ENCODE data around the gene SOCS4.

DNA sequence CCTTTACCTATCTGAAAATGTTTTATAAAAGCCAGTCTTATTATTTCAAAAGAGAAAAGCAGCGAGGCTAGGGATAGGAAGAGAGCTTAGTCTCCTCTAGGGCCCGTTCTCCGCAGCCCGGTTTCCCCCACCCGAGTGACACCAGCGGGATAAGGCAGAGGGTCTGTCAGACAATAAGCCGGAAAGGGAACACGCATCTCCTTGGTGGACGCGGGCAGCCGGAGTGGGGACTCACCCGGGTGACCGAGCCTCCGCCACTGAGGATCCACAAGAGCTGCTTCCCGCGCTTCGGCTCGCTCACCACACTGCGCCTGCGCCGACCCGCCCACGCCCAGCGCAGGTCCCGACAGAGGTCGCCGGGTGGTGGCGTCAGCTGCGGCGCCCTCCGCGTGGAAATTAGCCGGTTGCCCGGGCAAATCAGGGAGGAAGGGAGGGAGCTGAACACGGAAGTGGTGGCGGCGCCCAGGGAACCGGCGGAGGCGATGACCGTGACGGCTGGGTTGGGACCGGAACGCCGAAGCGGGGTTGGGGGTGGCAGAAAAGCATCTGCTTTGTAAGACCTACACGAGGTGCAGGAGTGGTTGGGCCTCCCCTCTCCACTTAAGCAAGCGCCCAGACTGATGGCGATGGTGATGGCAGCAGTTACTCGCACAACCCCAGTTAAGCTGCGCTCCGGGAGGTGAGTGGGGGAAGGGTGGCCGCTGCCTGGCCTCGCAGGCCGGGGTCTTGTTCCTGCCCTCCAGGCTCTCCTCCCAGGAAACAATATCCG is at the start of gene SOCS4, which contains the start of gene WDHD1:
- TF ChIP-seq CTCF (IDR thresholded peaks at IDR 0.05; ENCODE audit: low read depth, low read length, poor library complexity, severe bottlenecking), result no peak
- TF ChIP-seq EZH2phosphoT487 (IDR thresholded peaks at IDR 0.05; ENCODE audit: borderline replicate concordance, low read length), result no peak
